Measurements from ENCODE around the gene PRDM16. TPM values are rescaled to one million over a fixed set of nuclear protein-coding genes. Genes with fewer than 3 reads are reported as not detected.
A peak's percentile ranks its signal among the peaks of the same experiment; 100 is the strongest.

Gene PRDM16
- total and polyA plus RNA-seq, 2 of the 13 experiments (the other 11 are each of a cell fraction or from before 2014, with no cell fraction given): 0.15 to 0.81 TPM

DNA sequence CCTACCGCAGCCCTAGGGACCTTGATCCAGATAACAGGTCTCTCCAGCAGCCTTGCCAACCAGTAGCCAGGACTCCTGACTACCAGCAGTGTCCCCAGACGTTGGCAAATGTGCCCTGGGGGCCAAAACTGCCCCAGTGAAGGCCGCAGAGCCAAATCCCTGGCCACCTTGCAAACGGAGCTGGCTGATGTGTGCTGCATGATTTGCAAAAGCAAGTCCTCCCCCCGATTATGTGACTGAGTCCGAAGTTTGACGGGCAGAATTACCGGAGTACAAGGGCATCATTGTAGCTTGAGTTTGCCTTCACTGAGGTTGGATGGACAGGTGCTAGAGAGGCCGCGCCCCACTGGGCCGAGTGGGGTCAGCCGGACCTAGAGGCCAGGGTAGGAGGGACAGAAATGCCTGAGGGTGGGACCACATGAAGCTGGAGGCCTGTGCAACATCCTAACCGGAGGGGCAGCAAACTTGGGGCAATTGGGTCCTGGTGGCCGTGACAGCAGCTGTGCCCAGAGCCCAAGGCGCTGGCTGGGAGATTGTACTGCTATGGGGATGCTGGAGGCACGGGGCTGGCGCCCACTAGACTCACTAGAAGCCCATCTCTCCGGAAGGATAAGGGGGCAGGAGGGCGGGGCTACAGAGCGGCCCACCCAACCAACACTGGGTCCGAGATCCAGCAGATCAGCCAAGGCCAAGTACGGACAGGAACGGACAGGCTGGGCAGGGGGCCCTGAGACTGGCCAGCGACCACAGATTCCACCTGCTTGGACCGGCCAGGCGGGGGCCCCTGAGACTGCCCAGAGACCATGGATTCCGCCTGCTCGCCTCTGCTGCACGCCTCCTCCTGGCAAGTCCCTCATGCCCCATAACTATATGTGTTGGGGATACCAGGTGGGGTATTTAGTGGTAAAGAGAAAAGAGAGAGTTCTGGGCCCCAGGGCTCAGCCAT lies 388.2 kb downstream of the PRDM16 start (continued):
- TF ChIP-seq ZNF407 (CRISPR knock-in tag; IDR thresholded peaks at IDR 0.05; ENCODE audit: not compliant biosample characterization) (no peak), ZNF44 (CRISPR knock-in tag; IDR thresholded peaks at IDR 0.05) (no peak), KDM5A (IDR thresholded peaks at IDR 0.05; ENCODE audit: borderline replicate concordance, low read length) (no peak), AGO1 (IDR thresholded peaks at IDR 0.05; ENCODE audit: low read depth, low read length, poor library complexity, severe bottlenecking) (peak; percentile 39), RFXAP (CRISPR knock-in tag; IDR thresholded peaks at IDR 0.05; ENCODE audit: borderline replicate concordance) (0 out of 2 replicates have a peak, but pooled peaks have one; percentile 5), SP5 (CRISPR knock-in tag; IDR thresholded peaks at IDR 0.05; ENCODE audit: borderline replicate concordance, low read depth) (peak; percentile 35; the same call in 1 of the 2 replicates), ZNF572 (CRISPR knock-in tag; IDR thresholded peaks at IDR 0.05) (no peak), ZNF260 (CRISPR knock-in tag; IDR thresholded peaks at IDR 0.05; ENCODE audit: borderline replicate concordance, low read depth) (no peak), PITX1 (CRISPR knock-in tag; IDR thresholded peaks at IDR 0.05) (peak; percentile 63), TAF1 (CRISPR knock-in tag; IDR thresholded peaks at IDR 0.05) (peak; percentile 51; the same call in 1 of the 2 replicates)
- TF ChIP-seq, protein P1, sequence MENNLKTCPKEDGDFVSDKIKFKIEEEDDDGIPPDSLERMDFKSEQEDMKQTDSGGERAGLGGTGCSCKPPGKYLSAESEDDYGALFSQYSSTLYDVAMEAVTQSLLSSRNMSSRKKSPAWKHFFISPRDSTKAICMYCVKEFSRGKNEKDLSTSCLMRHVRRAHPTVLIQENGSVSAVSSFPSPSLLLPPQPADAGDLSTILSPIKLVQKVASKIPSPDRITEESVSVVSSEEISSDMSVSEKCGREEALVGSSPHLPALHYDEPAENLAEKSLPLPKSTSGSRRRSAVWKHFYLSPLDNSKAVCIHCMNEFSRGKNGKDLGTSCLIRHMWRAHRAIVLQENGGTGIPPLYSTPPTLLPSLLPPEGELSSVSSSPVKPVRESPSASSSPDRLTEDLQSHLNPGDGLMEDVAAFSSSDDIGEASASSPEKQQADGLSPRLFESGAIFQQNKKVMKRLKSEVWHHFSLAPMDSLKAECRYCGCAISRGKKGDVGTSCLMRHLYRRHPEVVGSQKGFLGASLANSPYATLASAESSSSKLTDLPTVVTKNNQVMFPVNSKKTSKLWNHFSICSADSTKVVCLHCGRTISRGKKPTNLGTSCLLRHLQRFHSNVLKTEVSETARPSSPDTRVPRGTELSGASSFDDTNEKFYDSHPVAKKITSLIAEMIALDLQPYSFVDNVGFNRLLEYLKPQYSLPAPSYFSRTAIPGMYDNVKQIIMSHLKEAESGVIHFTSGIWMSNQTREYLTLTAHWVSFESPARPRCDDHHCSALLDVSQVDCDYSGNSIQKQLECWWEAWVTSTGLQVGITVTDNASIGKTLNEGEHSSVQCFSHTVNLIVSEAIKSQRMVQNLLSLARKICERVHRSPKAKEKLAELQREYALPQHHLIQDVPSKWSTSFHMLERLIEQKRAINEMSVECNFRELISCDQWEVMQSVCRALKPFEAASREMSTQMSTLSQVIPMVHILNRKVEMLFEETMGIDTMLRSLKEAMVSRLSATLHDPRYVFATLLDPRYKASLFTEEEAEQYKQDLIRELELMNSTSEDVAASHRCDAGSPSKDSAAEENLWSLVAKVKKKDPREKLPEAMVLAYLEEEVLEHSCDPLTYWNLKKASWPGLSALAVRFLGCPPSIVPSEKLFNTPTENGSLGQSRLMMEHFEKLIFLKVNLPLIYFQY (CRISPR knock-in tag; IDR thresholded peaks at IDR 0.05; ENCODE audit: borderline replicate concordance): peak; percentile 86
- TF ChIP-seq, protein P2, sequence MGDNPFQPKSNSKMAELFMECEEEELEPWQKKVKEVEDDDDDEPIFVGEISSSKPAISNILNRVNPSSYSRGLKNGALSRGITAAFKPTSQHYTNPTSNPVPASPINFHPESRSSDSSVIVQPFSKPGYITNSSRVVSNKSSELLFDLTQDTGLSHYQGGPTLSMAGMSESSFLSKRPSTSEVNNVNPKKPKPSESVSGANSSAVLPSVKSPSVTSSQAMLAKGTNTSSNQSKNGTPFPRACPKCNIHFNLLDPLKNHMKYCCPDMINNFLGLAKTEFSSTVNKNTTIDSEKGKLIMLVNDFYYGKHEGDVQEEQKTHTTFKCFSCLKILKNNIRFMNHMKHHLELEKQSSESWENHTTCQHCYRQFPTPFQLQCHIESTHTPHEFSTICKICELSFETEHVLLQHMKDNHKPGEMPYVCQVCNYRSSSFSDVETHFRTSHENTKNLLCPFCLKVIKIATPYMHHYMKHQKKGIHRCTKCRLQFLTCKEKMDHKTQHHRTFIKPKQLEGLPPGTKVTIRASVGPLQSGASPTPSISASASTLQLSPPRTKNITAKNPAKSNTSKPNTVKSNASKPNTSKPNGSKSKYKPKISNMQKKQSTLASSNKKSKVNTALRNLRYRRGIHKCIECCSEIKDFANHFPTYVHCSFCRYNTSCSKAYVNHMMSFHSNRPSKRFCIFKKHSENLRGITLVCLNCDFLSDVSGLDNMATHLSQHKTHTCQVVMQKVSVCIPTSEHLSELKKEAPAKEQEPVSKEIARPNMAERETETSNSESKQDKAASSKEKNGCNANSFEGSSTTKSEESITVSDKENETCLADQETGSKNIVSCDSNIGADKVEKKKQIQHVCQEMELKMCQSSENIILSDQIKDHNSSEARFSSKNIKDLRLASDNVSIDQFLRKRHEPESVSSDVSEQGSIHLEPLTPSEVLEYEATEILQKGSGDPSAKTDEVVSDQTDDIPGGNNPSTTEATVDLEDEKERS (CRISPR knock-in tag; IDR thresholded peaks at IDR 0.05): no peak
